ENCODE results near the gene COL4A3. TPM values are rescaled to one million over a fixed set of nuclear protein-coding genes. Genes with fewer than 3 reads are reported as not detected.
A peak's percentile ranks its signal among the peaks of the same experiment; 100 is the strongest.

COL4A3 gene
- total RNA-seq, 1 donor from 2014 or later = 4.4 TPM

GRCh38 chr2:227177592-227178336, 13.3 kb downstream of the COL4A3 start:
- Histone ChIP-seq H3K4me1 (peaks cover 13% of the 10 kb centered on the region), H3K27ac (replicated peaks) (no peak overlapping the region)
- intact Hi-C loops (cut with micrococcal nuclease) = no loop called here

GRCh38 chr2:227179988-227180685, 15.7 kb downstream of the COL4A3 start:
- no peaks in the 10 kb centered on the region for H3K27me3 ChIP-seq (ENCODE audit: low read depth)
- peak overlapping the region; percentile 24 for H3K4me3 ChIP-seq
- no peak for TF ChIP-seq CTCF (IDR thresholded peaks at IDR 0.05; ENCODE audit: borderline replicate concordance)
- H3K4me1 ChIP-seq = peaks cover 13% of the 10 kb centered on the region
- H3K36me3 ChIP-seq = no peaks in the 10 kb centered on the region
- intact Hi-C loops (cut with micrococcal nuclease) = no loop called here
- H3K9me3 ChIP-seq (replicated peaks) = peaks cover 10% of the 10 kb centered on the region
- peak overlapping the region; percentile 78 for H3K27ac ChIP-seq (replicated peaks)
- DNase-seq = peak; percentile 41

More at GRCh38 chr2:227177592-227178336, 13.3 kb downstream of the COL4A3 start:
- no peak for DNase-seq
- H3K36me3 ChIP-seq = no peaks in the 10 kb centered on the region
- no peak overlapping the region for H3K4me3 ChIP-seq
- TF ChIP-seq CTCF (IDR thresholded peaks at IDR 0.05; ENCODE audit: borderline replicate concordance) = no peak
- H3K27me3 ChIP-seq (ENCODE audit: low read depth) = no peaks in the 10 kb centered on the region
- H3K9me3 ChIP-seq (replicated peaks) = no peaks in the 10 kb centered on the region

- intact Hi-C loops (cut with micrococcal nuclease) = no loop called here
- no peak for DNase-seq
- Histone ChIP-seq H3K36me3 (no peaks in the 10 kb centered on the region), H3K27ac (replicated peaks) (peak overlapping the region; percentile 78), H3K4me1 (peaks cover 13% of the 10 kb centered on the region), H3K27me3 (ENCODE audit: low read depth) (no peaks in the 10 kb centered on the region), H3K9me3 (replicated peaks) (peaks cover 10% of the 10 kb centered on the region), H3K4me3 (peak overlapping the region; percentile 24)
- TF ChIP-seq CTCF (IDR thresholded peaks at IDR 0.05; ENCODE audit: borderline replicate concordance) = no peak
Observed at GRCh38 chr2:227180770-227181169, 16.3 kb downstream of the COL4A3 start.

GRCh38 chr2:227182765-227183164, 18.3 kb downstream of the COL4A3 start:
- H3K4me3 ChIP-seq = no peak overlapping the region
- H3K27me3 ChIP-seq (ENCODE audit: low read depth) = no peaks in the 10 kb centered on the region
- peaks cover 21% of the 10 kb centered on the region for H3K4me1 ChIP-seq
- peaks cover 10% of the 10 kb centered on the region for H3K9me3 ChIP-seq (replicated peaks)
- no peak overlapping the region for H3K27ac ChIP-seq (replicated peaks)
- intact Hi-C loops (cut with micrococcal nuclease) = no loop called here
- no peaks in the 10 kb centered on the region for H3K36me3 ChIP-seq
- no peak for DNase-seq
- no peak for TF ChIP-seq CTCF (IDR thresholded peaks at IDR 0.05; ENCODE audit: borderline replicate concordance)

GRCh38 chr2:227183657-227184367, 19.4 kb downstream of the COL4A3 start:
- H3K4me1 ChIP-seq = peaks cover 31% of the 10 kb centered on the region
- no peak for TF ChIP-seq CTCF (IDR thresholded peaks at IDR 0.05; ENCODE audit: borderline replicate concordance)
- H3K27me3 ChIP-seq (ENCODE audit: low read depth) = no peaks in the 10 kb centered on the region
- no peaks in the 10 kb centered on the region for H3K36me3 ChIP-seq
- H3K9me3 ChIP-seq (replicated peaks) = peaks cover 10% of the 10 kb centered on the region
- H3K4me3 ChIP-seq = no peak overlapping the region
- DNase-seq = no peak
- intact Hi-C loops (cut with micrococcal nuclease) = no loop called here
- no peak overlapping the region for H3K27ac ChIP-seq (replicated peaks)

All from left ventricle myocardium inferior (tissue), 1 donor.